Gastroesophageal sphincter (tissue), 4 donors: ENCODE measurements around the gene ARHGAP6. TPM values are rescaled to one million over a fixed set of nuclear protein-coding genes. Genes with fewer than 3 reads are reported as not detected.
"Not testable (repeated sequence)": the region's sequence is repeated elsewhere in the genome, so short reads cannot be mapped to it uniquely, and the experiment has no call there.

Source experiments
- ATAC-seq: fragments of 150-250 bp; one replicate; pipeline ENCODE4 v1.9.1; 2016; ENCODE audit warnings: mild to moderate bottlenecking, moderate library complexity
- H3K27ac ChIP-seq, 4 donors: fragments of 200-600 bp; sonication (generic) in 3 of 4; 1 replicate in 3 of 4; 2 replicates in 1 of 4; pipeline ENCODE4 v1.5.1; 2016 to 2019
- H3K27me3 ChIP-seq: fragments of 200-600 bp; sonication (generic); one replicate; pipeline ENCODE4 v1.5.1; 2019
- H3K36me3 ChIP-seq, 2 donors: fragments of 200-600 bp; sonication (generic); one replicate each; pipeline ENCODE4 v1.5.1; 2019; ENCODE audit warnings: control low read depth in 1 of 2
- H3K4me1 ChIP-seq, 3 donors: fragments of 200-600 bp; sonication (generic); 1 replicate in 2 of 3; 2 replicates in 1 of 3; pipeline ENCODE4 v1.5.1; 2016 to 2019; ENCODE audit warnings: control low read depth in 2 of 3
- H3K4me3 ChIP-seq, 2 donors: fragments of 200-600 bp; sonication (generic); one replicate each; pipeline ENCODE4 v1.5.1; 2019; ENCODE audit warnings: mild to moderate bottlenecking in 1 of 2, moderate library complexity in 1 of 2
- H3K9me3 ChIP-seq, 3 donors: fragments of 200-600 bp; sonication (generic); one replicate each; pipeline ENCODE4 v1.5.1; 2017 to 2019; ENCODE audit warnings: control low read depth in 2 of 3
- CTCF ChIP-seq, 4 experiments: fragments of 200-600 bp in 2 of 4; fragments of 450-650 bp in 2 of 4; sonication (generic) in 1 of 4; IDR thresholded peaks; one replicate each; pipeline ENCODE4 v1.5.1; 2017 to 2019; ENCODE audit warnings: antibody characterized with exemption in 4 of 4, mild to moderate bottlenecking in 2 of 4, moderate library complexity in 2 of 4
- EP300 ChIP-seq: sonication (generic); formaldehyde crosslinking; IDR thresholded peaks from one replicate; pipeline ENCODE4 v1.6.1; 2017; ENCODE audit warnings: antibody characterized with exemption, mild to moderate bottlenecking
- POLR2A ChIP-seq, 2 donors: fragments of 450-650 bp; IDR thresholded peaks; one replicate each; pipeline ENCODE4 v1.6.1; 2017; ENCODE audit warnings: antibody characterized with exemption in 2 of 2, mild to moderate bottlenecking in 2 of 2, moderate library complexity in 1 of 2
- POLR2AphosphoS5 ChIP-seq: sonication (generic); formaldehyde crosslinking; IDR thresholded peaks from one replicate; pipeline ENCODE4 v1.6.1; 2017; ENCODE audit warnings: antibody characterized with exemption
- WGBS, 2 donors: methylation state at CpG; one replicate each; pipeline ENCODE4 v1.1.5; 2018; ENCODE audit warnings: low coverage in 1 of 2; 5-methylcytosine and 5-hydroxymethylcytosine counted together
- total RNA-seq, 4 donors: library from RNA; depleted of rRNA; stranded (reverse); fragments of >200 nt; gene quantifications; one replicate each; pipeline ENCODE4 v1.1.0, GENCODE V29; 2016

The ARHGAP6 gene
- total RNA-seq, 4 donors from 2014 or later = 25.2 to 35.1 (median 31.8) TPM

GRCh38 chrX:11532291-11533078 lies 133.2 kb downstream of the ARHGAP6 start:
- Histone ChIP-seq H3K36me3 (no peaks in the 10 kb centered on the region), H3K9me3 (no peaks in the 10 kb centered on the region), H3K27ac (peak overlapping the region in 3 of 4 donors; percentile 4 to 24 (median 20)), H3K27me3 (no peaks in the 10 kb centered on the region), H3K4me3 (no peak overlapping the region), H3K4me1 (peaks cover 0 to 20% (median 0%) of the 10 kb centered on the region in 3 donors)
- TF ChIP-seq CTCF (IDR thresholded peaks at IDR 0.05) (no peak), EP300 (no peak), POLR2A (IDR thresholded peaks at IDR 0.05) (no peak), POLR2AphosphoS5 (no peak)
- peak; percentile 32 for ATAC-seq

DNA sequence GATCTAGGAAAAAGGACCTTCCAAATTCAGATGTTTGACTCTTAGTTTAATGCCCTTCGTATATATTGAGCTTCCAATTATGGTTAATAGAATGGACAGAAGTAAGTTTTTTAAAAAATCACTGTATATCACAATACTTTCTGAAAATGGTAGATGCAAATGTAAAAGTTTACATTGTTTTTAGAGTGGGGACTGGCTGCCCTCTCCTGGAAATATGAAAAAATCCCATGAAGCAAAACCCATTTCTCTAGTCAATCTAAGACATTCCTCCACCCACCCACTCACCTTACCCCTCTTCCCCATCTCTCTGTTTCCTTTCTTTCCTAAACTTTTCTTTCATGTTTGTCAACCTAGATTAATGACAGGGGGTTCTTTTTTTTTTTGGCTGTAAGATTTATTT lies 134.5 kb downstream of the ARHGAP6 start:
- Histone ChIP-seq H3K27me3 (no peaks in the 10 kb centered on the region), H3K9me3 (no peaks in the 10 kb centered on the region), H3K4me3 (no peak overlapping the region), H3K4me1 (peaks cover 0 to 20% (median 0%) of the 10 kb centered on the region in 3 donors), H3K36me3 (no peaks in the 10 kb centered on the region), H3K27ac (no peak overlapping the region)
- TF ChIP-seq POLR2AphosphoS5 (no peak), EP300 (no peak), CTCF (IDR thresholded peaks at IDR 0.05) (peak; percentile 7 to 50 (median 40))
- no peak for ATAC-seq
- WGBS, 2 donors = 0 to 22% methylated on average over 1 of the region's 1 CpG

DNA sequence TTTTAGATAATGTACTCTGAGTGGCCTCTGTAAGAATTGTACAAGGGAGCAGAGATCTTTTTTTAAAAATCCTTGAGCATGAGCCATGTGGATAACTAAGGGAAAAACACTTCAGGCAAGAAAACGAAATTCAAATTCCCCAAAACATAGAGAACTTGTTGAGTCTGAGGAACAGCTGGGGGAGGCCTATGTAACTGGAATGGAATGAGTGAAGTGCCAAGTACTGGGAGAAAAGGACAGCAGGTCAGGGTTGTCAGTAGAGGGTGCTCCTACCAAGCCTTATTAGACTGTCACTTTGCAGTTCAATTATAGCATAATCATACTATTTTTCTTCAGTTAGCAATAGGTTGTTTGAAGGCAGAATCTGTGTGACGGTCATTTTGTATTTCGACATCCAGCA lies 135.1 kb downstream of the ARHGAP6 start:
- TF ChIP-seq POLR2A (IDR thresholded peaks at IDR 0.05) (no peak), POLR2AphosphoS5 (no peak), CTCF (IDR thresholded peaks at IDR 0.05) (no peak), EP300 (no peak)
- Histone ChIP-seq H3K27me3 (no peaks in the 10 kb centered on the region), H3K27ac (peak overlapping the region in 2 of 4 donors; percentile 19 to 21), H3K4me1 (peaks cover 0 to 20% (median 0%) of the 10 kb centered on the region in 3 donors), H3K36me3 (no peaks in the 10 kb centered on the region), H3K9me3 (no peaks in the 10 kb centered on the region), H3K4me3 (no peak overlapping the region)
- WGBS, 2 donors = 29 to 64% methylated on average over 3 of the region's 3 CpGs
- ATAC-seq = no peak

- Histone ChIP-seq H3K4me3 (no peak overlapping the region), H3K4me1 (peaks cover 0 to 20% (median 0%) of the 10 kb centered on the region in 3 donors), H3K27me3 (no peaks in the 10 kb centered on the region), H3K9me3 (no peaks in the 10 kb centered on the region), H3K36me3 (no peaks in the 10 kb centered on the region), H3K27ac (no peak overlapping the region)
- TF ChIP-seq POLR2A (IDR thresholded peaks at IDR 0.05) (no peak), EP300 (no peak), POLR2AphosphoS5 (no peak), CTCF (IDR thresholded peaks at IDR 0.05) (no peak)
- no peak for ATAC-seq
- 50 to 60% methylated on average over 1 to 2 of the region's 2 CpGs for WGBS, 2 donors
Observed at GRCh38 chrX:11528623-11529022, 137.1 kb downstream of the ARHGAP6 start.

DNA sequence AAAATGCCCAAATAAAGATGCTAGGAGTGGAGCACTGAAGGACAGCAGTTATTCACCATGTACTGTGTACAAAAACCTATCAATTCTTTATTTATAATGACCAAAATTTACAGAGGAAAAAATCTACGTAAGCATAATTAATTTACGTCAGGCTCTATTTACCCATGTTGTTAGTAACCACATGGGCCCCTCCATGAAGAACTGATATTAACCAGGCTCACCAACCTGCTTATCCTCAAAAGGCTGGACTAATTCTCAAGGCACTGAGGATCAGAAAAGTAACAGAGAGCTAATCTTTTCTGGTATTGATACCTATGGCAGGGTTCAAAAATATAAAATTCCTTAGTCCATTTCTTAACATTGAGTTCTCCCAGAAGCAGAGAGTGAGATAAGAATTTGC lies 140.0 kb downstream of the ARHGAP6 start:
- Histone ChIP-seq H3K4me3 (no peak overlapping the region), H3K27ac (no peak overlapping the region), H3K4me1 (peaks cover 0 to 6% (median 0%) of the 10 kb centered on the region in 3 donors), H3K9me3 (no peaks in the 10 kb centered on the region), H3K27me3 (no peaks in the 10 kb centered on the region), H3K36me3 (no peaks in the 10 kb centered on the region)
- TF ChIP-seq EP300 (no peak), CTCF (IDR thresholded peaks at IDR 0.05) (no peak)
- ATAC-seq = no peak
- 57 to 58% methylated on average over 2 of the region's 2 CpGs for WGBS, 2 donors

DNA sequence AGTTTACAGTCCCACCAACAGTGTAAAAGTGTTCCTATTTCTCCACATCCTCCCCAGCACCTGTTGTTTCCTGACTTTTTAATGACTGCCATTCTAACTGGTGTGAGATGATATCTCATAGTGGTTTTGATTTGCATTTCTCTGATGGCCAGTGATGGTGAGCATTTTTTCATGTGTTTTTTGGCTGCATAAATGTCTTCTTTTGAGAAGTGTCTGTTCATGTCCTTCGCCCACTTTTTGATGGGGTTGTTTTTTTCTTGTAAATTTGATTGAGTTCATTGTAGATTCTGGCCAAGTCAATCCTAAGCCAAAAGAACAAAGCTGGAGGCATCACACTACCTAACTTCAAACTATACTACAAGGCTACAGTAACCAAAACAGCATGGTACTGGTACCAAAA lies 146.5 kb downstream of the ARHGAP6 start:
- WGBS, 2 donors = no CpG with 5 or more reads among the region's 1 CpG
- H3K27me3 ChIP-seq, H3K36me3 ChIP-seq, H3K27ac ChIP-seq, H3K4me3 ChIP-seq, ATAC-seq, H3K4me1 ChIP-seq, H3K9me3 ChIP-seq: not testable (repeated sequence)
